Tibial artery (tissue), 4 donors: ENCODE results near the gene PREB.

Experiments
- DNase-seq, 2 donors: peaks; one replicate each; pipeline ENCODE4 v3.0.0-alpha.2; 2019
- H3K27ac ChIP-seq, 2 donors: fragments of 200-600 bp; sonication (generic) in 1 of 2; 1 replicate in 1 of 2; 2 replicates in 1 of 2; pipeline ENCODE4 v1.5.1; 2018 to 2019; ENCODE audit warnings: mild to moderate bottlenecking in 1 of 2
- H3K27me3 ChIP-seq, 2 donors: fragments of 200-600 bp; sonication (generic) in 1 of 2; one replicate each; pipeline versions ENCODE4 v1.5.1 to v1.6.0; 2016 to 2019
- H3K36me3 ChIP-seq, 3 donors: fragments of 200-600 bp; sonication (generic) in 2 of 3; one replicate each; pipeline ENCODE4 v1.5.1; 2016 to 2019; ENCODE audit warnings: mild to moderate bottlenecking in 2 of 3
- H3K4me1 ChIP-seq, 4 donors: fragments of 200-600 bp; sonication (generic) in 2 of 4; 1 replicate in 3 of 4; 2 replicates in 1 of 4; pipeline ENCODE4 v1.5.1; 2016 to 2019
- H3K4me3 ChIP-seq, 2 donors: fragments of 200-600 bp; sonication (generic) in 1 of 2; 1 replicate in 1 of 2; 2 replicates in 1 of 2; pipeline ENCODE4 v1.5.1; 2018 to 2019; ENCODE audit warnings: mild to moderate bottlenecking in 2 of 2
- H3K9me3 ChIP-seq, 3 donors: fragments of 200-600 bp; sonication (generic) in 1 of 3; one replicate each; pipeline ENCODE4 v1.5.1; 2016 to 2019
- intact Hi-C: fragments of 100-400 bp; cut with DNase I; formaldehyde crosslinking; loops from one replicate; pipeline ENCODE4 v1.15.0; 2023; ENCODE audit warnings: low total_unique reads
- TF ChIP-seq, protein P1 (sequence below), 2 experiments: fragments of 200-600 bp in 1 of 2; fragments of 450-650 bp in 1 of 2; IDR thresholded peaks; one replicate each; pipeline ENCODE4 v1.5.1; 2017 to 2019; ENCODE audit warnings: antibody characterized with exemption in 2 of 2, mild to moderate bottlenecking in 1 of 2, moderate library complexity in 1 of 2

PREB gene

GRCh38 chr2:27109083-27109482, 25.4 kb downstream of the PREB start:
- Histone ChIP-seq H3K4me3 (no peak overlapping the region), H3K4me1 (no peaks in the 10 kb centered on the region), H3K9me3 (no peaks in the 10 kb centered on the region), H3K27me3 (peaks cover 0 to 22% of the 10 kb centered on the region in 2 donors), H3K36me3 (no peaks in the 10 kb centered on the region), H3K27ac (no peak overlapping the region)
- no peak for DNase-seq
- TF ChIP-seq, protein P1, sequence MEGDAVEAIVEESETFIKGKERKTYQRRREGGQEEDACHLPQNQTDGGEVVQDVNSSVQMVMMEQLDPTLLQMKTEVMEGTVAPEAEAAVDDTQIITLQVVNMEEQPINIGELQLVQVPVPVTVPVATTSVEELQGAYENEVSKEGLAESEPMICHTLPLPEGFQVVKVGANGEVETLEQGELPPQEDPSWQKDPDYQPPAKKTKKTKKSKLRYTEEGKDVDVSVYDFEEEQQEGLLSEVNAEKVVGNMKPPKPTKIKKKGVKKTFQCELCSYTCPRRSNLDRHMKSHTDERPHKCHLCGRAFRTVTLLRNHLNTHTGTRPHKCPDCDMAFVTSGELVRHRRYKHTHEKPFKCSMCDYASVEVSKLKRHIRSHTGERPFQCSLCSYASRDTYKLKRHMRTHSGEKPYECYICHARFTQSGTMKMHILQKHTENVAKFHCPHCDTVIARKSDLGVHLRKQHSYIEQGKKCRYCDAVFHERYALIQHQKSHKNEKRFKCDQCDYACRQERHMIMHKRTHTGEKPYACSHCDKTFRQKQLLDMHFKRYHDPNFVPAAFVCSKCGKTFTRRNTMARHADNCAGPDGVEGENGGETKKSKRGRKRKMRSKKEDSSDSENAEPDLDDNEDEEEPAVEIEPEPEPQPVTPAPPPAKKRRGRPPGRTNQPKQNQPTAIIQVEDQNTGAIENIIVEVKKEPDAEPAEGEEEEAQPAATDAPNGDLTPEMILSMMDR (IDR thresholded peaks at IDR 0.05), result no peak
- intact Hi-C loops, result no loop called here

GRCh38 chr2:27108221-27108620, 26.2 kb downstream of the PREB start:
- no peaks in the 10 kb centered on the region for H3K9me3 ChIP-seq
- no peak for DNase-seq
- H3K27ac ChIP-seq, result no peak overlapping the region
- H3K4me1 ChIP-seq, result no peaks in the 10 kb centered on the region
- TF ChIP-seq, protein P1 (IDR thresholded peaks at IDR 0.05), result no peak
- intact Hi-C loops, result no loop called here
- no peak overlapping the region for H3K4me3 ChIP-seq
- H3K27me3 ChIP-seq, result peaks cover 0 to 24% of the 10 kb centered on the region in 2 donors
- H3K36me3 ChIP-seq, result no peaks in the 10 kb centered on the region

DNA sequence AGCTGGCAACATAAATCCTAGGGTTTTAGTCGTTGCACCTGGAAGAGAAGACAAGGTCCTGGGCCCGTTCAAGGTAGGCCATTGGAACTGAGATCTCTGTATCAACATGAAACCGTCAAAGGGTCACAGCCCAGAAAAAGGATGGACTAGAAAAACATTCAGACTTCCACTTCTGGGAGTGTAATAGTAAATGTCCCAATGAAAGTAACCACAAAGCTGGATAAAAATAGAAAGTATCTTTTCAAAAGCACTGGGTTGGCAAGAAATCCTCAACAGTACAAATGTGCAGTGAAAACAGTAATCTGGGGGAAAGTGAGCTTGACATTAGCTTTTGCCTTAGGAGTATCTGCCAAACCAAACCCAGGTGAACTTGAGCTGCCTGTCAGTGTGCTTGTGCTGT, 28.5 kb downstream of the PREB start:
- DNase-seq, result no peak
- intact Hi-C loops, result no loop called here
- Histone ChIP-seq H3K27me3 (peaks cover 0 to 28% of the 10 kb centered on the region in 2 donors), H3K27ac (no peak overlapping the region), H3K9me3 (no peaks in the 10 kb centered on the region), H3K4me1 (no peaks in the 10 kb centered on the region), H3K4me3 (no peak overlapping the region), H3K36me3 (no peaks in the 10 kb centered on the region)
- TF ChIP-seq, protein P1 (IDR thresholded peaks at IDR 0.05), result no peak

DNA sequence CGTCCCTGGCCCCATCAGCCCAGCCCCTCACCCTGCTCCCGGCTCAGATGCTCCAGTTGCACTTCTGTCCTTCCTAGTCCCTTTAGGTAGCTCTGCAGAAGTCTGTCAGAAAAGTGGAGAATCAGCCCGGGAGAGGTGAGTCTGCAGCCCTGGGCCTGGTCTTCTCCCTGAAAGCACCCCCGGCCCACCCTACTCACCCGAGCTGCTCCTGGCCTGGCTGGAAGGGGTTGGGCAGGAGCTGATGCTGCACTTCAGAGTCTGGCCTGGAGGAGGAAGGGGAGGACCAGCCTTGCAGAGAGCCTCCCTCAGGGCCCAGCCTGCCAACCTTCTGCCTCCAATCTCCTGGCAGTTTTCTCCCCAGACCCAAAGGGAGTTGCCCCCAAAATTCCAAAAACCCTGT, 32.1 kb downstream of the PREB start:
- H3K27ac ChIP-seq, result no peak overlapping the region
- H3K36me3 ChIP-seq, result peaks cover 0 to 13% (median 0%) of the 10 kb centered on the region in 3 donors
- intact Hi-C loops, result no loop called here
- H3K4me1 ChIP-seq, result no peaks in the 10 kb centered on the region
- no peak for DNase-seq
- peaks cover 0 to 25% of the 10 kb centered on the region in 2 donors for H3K27me3 ChIP-seq
- no peaks in the 10 kb centered on the region for H3K9me3 ChIP-seq
- H3K4me3 ChIP-seq, result no peak overlapping the region
- TF ChIP-seq, protein P1 (IDR thresholded peaks at IDR 0.05), result no peak

GRCh38 chr2:27100036-27100435, 34.4 kb downstream of the PREB start:
- intact Hi-C loops, result no loop called here
- TF ChIP-seq, protein P1 (IDR thresholded peaks at IDR 0.05), result no peak
- no peaks in the 10 kb centered on the region for H3K9me3 ChIP-seq
- peaks cover 0 to 14% of the 10 kb centered on the region in 2 donors for H3K27me3 ChIP-seq
- H3K27ac ChIP-seq, result no peak overlapping the region
- DNase-seq, result no peak
- peaks cover 0 to 13% (median 0%) of the 10 kb centered on the region in 3 donors for H3K36me3 ChIP-seq
- H3K4me3 ChIP-seq, result no peak overlapping the region
- H3K4me1 ChIP-seq, result peaks cover 0 to 8% (median 4%) of the 10 kb centered on the region in 4 donors
